HG02588 (cell line): ENCODE data around the gene NCK1.
"Not testable (repeated sequence)": the region's sequence is repeated elsewhere in the genome, so short reads cannot be mapped to it uniquely, and the experiment has no call there.

ENCODE experiments used
- ATAC-seq: cut with Tn5 transposase; IDR thresholded peaks from one replicate; pipeline ENCODE4 v1.9.1; 2021; ENCODE audit warnings: mild to moderate bottlenecking, moderate library complexity; ENCODE audit not compliant: unreplicated experiment

Gene NCK1

GRCh38 chr3:136860541-136860940 lies 1.5 kb upstream of the NCK1 start:
- no peak for ATAC-seq

- peak; percentile 12 for ATAC-seq
These were observed 762 bp downstream of the NCK1 start for GRCh38 chr3:136862617-136863322.

DNA sequence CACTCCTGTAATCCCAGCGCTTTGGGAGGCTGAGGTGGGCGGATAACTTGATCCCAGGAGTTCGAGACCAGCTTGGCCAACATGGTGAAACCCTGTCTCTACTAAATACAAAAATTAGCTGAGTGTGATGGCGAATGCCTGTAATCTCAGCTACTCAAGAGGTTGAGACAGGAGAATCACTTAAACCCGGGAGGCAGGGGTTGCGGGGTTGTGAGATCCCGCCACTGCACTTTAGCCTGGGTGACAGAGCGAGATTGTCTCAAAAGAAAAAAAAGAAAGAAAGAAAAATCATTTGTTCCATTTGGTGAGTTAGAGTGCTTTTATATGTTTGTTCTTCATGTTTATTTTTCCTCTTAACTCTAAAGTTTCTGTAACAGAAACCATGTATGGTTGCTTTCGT lies 7.3 kb downstream of the NCK1 start:
- ATAC-seq: no peak

GRCh38 chr3:136872258-136872657 lies 10.2 kb downstream of the NCK1 start:
- not testable (repeated sequence) for ATAC-seq

- ATAC-seq: not testable (repeated sequence)
These were observed 17.5 kb downstream of the NCK1 start for GRCh38 chr3:136879510-136879909.

DNA sequence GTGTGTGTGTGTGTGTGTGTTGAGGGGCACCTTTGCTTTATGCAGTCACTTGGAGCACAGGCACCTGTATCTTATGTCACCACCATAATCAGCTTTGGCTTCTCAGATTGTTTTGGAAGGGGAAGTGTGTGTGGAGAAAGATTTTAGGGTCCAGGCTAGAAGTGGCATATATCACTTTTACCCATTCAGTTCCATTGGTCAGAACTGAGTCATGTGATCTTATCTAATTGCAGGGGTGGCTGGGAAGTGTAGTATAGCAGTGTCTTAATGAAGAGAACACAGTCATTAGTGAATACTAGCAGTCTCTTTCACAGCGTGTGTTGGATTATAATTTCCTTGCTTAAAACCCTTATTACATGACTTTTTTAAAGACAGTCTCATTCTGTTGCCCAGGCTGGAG lies 20.6 kb downstream of the NCK1 start:
- ATAC-seq: no peak

GRCh38 chr3:136883967-136884720 lies 22.1 kb downstream of the NCK1 start:
- no peak for ATAC-seq

DNA sequence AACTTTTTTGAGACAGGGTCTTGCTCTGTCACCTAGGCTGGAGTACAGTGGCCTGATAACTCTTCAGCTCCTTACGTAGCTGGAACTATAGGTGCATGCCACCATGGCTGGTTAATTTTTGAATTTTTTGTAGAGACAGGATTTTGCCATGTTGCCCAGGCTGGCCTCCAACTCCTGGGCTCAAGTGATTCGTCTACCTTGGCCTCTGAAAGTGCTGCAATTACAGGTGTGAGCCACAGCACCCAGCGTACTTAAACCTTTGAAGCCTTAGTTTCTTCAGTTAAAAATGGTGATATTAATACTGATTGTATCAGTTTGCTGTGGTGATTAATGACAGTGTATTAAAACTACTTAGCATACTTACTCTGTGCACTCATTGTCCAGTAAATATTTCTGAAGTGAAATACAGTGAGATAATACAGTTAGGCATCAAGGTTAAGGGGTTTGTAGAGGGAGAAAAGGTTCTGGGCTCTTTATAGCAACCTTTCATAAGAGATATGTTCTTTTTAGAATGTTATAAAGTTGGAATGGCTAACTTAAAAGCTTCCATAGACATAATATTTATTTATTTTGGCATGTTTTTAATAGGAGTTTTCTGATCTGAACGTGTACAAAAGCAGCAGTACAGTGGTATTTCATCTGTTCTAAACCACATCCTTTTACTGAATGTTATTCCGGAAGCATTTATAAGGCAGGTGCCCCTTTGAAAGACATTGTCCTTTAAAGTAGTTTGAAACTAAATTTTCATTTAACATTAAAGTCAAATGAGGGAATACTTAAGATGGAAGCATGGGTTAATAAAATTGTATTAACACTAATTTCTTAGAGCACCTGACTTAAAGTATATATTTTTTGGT lies 23.6 kb downstream of the NCK1 start:
- ATAC-seq: no peak

- ATAC-seq: no peak
These were observed 27.9 kb downstream of the NCK1 start for GRCh38 chr3:136889947-136890346.

GRCh38 chr3:136891934-136892855 lies 30.2 kb downstream of the NCK1 start:
- no peak for ATAC-seq

DNA sequence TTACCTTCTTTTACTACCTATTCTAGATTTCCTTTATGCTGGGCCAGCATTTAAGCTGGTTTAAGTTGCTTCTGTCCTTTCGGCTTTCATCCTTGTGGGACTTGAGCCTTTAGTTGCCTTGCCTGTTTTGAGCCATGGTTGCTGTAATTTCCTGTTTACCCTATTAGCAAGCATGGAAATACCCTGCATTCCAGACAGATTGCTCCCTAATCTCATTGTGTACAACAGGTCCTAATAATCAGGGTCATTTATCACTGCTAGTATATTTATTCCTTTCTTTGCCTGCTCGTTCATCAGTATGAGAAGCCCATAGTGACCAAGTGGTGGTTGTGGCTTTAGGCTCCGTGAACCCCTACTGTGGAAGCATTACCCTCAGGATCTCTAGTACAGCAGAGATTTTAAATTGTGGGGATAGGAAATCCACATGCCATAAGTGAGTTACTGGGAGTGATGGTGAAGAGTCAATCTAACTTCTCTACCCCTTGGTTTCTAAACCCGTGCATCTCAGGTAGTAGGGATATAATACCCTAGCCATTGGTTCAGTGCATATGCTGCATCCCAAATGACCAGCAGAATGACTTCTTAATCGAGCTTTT lies 31.9 kb downstream of the NCK1 start:
- ATAC-seq: no peak

DNA sequence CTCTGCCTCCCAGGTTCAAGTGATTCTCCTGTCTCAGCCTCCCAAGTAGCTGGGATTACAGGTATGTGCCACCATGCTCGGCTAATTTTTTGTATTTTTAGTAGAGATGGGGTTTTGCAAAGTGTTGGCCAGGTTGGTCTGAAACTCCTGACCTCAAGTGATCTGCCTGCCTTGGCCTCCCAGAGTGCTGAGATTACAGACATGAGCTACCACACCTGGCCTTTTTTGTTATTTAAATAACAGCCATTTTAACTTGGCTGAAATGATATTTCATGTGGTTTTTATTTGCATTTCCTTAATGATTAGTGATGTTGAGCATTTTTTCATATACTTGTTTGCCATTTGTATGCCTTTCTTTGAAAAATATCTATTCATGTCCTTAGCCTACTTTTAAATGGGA lies 35.2 kb downstream of the NCK1 start:
- ATAC-seq: not testable (repeated sequence)

GRCh38 chr3:136898549-136898948 lies 36.5 kb downstream of the NCK1 start:
- no peak for ATAC-seq

DNA sequence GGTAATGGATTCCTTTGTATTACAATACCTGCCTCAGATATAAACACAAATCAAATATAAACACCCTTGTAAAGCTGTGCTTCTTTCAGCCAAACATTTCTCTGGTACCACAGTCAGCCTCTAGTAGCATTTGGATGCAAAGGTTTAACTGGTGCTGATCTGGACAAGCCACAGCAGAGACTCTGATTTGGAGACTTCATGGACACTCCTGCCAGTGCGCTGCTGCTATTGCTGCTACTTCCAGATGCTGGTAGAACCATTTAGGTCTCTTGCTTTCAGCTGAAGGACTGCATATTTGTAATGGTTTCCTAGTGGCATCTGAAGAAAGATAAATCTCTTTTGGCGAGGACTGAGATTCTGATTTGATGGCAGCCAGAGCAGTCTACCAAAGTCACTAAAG lies 36.9 kb downstream of the NCK1 start:
- ATAC-seq: no peak

DNA sequence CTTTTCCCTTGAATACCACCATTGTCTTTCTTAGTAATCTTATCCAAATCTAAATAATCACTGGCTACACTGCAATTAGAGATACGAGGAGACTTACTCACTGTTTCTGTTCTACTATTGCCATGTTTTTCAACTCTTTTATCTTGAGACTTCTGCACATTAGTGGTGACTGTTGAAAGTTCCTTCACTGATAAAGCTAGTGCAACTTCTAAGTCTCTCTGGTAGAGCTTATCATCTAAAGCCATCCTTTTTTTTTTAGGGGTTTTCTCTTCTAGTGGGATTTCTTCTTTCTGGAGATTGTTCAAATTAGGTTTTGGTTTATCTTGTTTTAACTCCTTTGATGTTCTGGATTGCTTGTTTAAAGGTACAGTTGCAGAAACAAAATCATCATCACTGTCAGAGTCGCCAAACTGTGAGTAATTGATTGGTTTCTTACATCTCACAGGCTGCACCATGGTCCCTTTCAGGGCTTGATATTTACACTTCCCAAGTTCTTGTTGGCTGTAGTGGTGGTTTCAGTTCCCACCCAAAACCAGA lies 37.7 kb downstream of the NCK1 start:
- no peak for ATAC-seq

DNA sequence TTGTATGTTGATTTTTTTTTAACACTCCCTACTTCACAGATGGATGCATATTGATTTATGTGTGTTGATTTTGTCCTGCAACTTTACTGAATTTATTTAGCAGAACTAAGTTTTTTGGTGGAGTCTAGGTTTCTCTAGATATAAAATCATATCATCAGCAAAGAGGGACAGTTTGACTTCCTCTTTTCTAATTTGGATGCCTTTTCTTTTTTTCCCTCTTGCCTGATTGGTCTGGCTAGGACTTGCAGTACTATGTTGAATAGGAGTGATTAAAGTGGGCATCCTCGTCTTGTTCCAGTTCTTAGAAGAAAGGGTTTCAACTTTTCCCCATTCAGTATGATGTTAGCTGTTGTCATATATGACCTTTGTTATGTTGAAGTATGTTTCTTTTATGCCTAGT lies 38.7 kb downstream of the NCK1 start:
- ATAC-seq: not testable (repeated sequence)

- no peak for ATAC-seq
These were observed 39.4 kb downstream of the NCK1 start for GRCh38 chr3:136901391-136901790.

GRCh38 chr3:136902530-136902929 lies 40.5 kb downstream of the NCK1 start:
- not testable (repeated sequence) for ATAC-seq

GRCh38 chr3:136903899-136904298 lies 41.9 kb downstream of the NCK1 start:
- no peak for ATAC-seq

GRCh38 chr3:136904746-136905145 lies 42.7 kb downstream of the NCK1 start:
- no peak for ATAC-seq
